GM18861 (cell line): ENCODE data around the gene CD79A.

ENCODE experiments used
- ATAC-seq: cut with Tn5 transposase; IDR thresholded peaks from one replicate; pipeline ENCODE4 v1.9.1; 2021; ENCODE audit not compliant: unreplicated experiment

Gene CD79A

GRCh38 chr19:41883463-41883820 is 6.4 kb downstream of the CD79A start:
- no peak for ATAC-seq

GRCh38 chr19:41883821-41884733 is 7.0 kb downstream of the CD79A start:
- peak; percentile 67 for ATAC-seq

DNA sequence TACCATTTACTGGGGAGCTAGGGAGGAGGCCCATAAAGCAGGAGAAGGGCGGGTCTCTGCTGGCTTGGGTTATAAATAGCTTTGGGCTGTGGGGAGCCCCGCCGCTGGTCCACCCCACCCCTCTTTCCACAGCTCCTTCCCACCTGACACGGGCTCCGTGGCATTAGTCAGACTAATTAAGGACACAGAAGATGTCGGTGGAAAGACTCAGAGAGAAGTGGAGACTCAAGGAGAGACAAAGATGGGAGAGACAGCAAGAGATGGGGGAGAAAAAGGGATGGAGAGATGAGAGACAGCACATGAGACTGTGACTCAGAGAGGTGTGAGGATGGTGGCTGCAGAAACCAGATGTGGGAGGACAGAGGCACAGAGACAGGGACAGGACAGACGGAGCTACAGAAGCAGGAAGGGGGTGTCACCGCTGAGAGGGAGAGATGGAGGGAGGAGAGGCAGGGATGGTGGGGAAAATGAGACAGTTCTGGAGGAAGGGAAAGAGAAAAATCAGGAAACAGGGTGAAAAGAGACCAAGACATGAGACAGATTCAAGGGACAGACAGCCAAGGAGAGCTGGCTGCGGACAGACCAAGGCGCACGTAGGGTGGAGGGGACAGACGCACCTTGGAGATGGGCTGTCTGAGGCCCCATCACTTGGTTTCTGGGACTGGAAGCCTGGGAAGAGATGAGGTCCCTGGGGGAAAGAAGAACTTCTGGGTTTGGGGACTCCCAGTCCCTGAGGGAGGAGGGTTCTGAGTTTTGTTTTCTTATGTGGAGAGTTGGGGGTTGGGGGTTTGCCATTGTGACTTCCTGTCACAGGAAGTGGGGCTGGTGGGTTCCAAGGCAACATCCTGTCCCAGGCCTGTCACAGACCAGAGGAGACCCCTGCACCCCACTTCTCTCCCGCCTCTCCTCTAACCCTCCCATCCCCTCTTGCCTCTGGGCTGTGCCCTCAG is 10.0 kb downstream of the CD79A start:
- ATAC-seq: no peak

DNA sequence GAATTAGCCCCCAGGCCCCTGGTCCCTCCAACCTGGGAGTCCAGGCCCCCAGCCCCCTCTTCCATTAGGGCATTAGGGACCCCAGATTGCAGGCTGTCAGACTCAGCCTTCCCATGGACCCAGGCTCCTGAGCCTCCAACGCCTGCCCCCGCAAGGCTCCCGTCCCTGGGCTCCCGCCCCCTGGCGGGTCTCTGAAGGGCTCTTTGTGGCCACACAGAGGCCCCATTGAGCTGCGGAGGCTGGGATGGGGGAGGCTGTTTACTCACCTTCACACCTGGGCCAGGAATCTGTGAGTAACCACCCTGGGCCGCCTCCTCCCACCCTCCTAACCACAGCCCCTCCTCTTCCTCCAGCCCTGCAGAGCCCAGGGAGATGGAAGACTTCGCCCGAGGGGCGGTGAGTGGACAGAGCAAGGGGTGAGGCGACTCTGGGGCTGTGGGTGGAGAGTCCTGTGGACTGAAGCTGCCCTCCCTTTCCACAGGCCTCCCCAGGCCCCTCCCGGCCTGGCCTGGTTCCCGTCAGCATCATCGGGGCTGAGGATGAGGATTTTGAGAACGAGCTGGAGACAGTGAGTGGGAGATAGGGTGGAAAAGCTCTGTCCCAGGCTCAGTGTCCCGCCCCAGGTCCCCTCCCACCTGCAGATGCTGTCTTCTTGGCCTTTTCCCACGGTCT is 10.8 kb downstream of the CD79A start:
- no peak for ATAC-seq

- no peak for ATAC-seq
Measured at GRCh38 chr19:41888926-41889325, 11.8 kb downstream of the CD79A start.

- no peak for ATAC-seq
Measured at GRCh38 chr19:41889896-41890295, 12.8 kb downstream of the CD79A start.

DNA sequence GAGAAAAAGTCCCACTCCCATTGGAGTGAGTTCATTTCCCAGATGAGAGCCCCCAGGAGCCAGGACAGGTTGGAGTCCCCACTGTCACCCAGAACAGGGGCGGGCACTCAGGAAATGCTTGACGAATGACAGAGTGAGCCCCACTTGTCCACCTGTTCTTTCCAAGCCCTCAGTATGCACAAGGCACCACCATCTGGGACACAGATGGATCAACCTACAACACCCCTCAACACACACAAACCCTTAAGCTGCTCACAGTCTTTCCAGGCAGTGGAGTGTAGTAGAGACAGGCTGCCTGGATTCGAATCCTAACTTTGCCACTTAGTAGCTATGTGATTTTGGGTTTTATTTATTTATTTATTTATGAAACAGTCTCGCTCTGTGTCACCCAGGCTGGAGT is 13.9 kb downstream of the CD79A start:
- no peak for ATAC-seq

DNA sequence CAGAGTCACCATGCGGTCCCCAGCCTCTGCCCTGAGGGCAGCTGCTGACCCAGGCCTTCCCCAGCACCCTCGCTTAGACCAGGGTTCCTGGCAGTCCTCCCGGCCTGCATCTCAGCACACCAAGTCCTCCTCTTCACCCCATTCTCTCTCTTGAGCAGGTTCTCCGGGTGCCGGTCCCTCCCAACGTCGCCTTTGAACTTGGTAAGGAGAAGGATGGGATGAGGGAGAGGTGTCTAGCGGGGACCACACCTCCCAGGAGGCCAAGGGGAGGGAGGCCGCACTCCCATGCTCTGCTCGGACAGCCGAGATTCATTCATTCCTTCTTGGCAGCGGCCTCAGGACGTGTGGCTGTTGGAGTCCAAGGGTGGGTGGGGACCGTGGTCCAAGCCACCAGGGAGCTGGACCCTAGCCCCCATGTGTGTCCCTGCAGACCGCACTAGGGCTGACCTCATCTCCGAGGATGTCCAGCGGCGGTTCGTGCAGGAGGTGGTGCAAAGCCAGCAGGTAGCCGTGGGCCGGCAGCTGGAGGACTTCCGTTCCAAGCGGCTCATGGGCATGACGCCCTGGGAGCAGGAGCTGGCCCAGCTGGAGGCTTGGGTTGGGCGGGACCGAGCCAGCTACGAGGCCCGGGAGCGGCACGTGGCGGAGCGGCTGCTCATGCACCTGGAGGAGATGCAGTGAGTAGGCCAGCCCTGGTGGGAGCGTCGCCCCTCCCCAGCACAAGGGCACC is 15.3 kb downstream of the CD79A start:
- ATAC-seq: no peak

GRCh38 chr19:41893899-41894298 is 16.8 kb downstream of the CD79A start:
- ATAC-seq: no peak

DNA sequence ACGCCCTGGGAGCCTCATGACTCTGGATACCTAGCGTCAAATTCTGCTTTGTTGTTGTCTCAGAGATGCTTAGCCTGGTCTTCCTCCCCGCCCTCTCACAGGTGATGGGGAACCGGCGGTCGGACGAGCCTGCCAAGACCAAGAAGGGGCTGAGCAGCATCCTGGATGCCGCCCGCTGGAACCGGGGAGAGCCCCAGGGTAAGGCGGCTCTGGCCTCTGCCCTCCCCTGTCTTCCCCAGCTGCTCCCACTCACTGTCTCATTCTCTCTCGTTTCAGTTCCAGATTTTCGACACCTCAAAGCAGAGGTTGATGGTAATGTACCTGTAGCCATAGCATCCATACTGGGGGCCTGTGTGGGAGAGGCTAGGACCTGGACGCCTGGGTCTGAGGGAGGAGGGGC is 17.3 kb downstream of the CD79A start:
- ATAC-seq: no peak

GRCh38 chr19:41895745-41896580 is 18.9 kb downstream of the CD79A start:
- ATAC-seq: no peak

GRCh38 chr19:41896581-41896942 is 19.5 kb downstream of the CD79A start:
- no peak for ATAC-seq

GRCh38 chr19:41897181-41897580 is 20.1 kb downstream of the CD79A start:
- no peak for ATAC-seq

- ATAC-seq: no peak
Measured at GRCh38 chr19:41897820-41898219, 20.7 kb downstream of the CD79A start.

DNA sequence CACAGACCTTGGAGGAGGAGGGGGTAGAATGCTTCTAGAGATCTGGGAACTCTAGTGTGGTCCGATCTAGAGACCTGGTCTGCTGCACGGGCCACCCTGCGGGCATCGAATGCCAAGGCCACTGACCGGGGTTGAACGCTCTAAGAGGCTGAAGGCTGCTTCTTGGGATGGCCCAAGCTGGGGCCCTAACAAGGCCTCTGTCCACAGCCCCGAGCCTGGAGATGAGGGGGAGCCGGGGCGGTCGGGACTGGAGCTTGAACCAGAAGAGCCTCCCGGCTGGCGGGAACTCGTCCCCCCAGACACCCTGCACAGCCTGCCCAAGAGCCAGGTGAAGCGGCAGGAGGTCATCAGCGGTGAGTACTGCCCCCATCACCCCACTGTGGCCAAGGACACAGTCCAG is 21.2 kb downstream of the CD79A start:
- ATAC-seq: no peak

DNA sequence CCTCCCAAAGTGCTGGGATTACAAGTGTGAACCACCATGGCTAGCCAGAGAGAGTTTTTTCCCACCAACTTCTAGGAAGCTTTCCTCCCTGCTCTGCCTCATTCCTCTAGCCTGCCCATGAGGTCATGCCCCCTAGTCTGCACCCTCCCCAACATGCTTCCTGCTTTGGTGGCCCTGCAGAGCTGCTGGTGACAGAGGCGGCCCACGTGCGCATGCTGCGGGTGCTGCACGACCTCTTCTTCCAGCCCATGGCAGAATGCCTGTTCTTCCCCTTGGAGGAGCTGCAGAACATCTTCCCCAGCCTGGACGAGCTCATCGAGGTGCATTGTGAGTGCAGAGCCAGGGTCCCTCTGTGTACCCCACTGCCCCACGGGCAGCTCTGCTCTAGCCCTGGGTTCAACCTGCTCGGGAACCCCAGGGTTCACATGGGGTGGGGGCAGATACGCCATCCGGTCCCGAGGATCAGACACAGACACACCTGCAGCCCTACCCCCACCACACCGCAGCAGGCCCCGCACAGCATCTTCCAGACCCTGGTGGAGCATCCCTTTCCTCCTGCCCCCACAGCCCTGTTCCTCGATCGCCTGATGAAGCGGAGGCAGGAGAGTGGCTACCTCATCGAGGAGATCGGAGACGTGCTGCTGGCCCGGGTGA is 24.8 kb downstream of the CD79A start:
- ATAC-seq: no peak

GRCh38 chr19:41902594-41902993 is 25.5 kb downstream of the CD79A start:
- no peak for ATAC-seq

DNA sequence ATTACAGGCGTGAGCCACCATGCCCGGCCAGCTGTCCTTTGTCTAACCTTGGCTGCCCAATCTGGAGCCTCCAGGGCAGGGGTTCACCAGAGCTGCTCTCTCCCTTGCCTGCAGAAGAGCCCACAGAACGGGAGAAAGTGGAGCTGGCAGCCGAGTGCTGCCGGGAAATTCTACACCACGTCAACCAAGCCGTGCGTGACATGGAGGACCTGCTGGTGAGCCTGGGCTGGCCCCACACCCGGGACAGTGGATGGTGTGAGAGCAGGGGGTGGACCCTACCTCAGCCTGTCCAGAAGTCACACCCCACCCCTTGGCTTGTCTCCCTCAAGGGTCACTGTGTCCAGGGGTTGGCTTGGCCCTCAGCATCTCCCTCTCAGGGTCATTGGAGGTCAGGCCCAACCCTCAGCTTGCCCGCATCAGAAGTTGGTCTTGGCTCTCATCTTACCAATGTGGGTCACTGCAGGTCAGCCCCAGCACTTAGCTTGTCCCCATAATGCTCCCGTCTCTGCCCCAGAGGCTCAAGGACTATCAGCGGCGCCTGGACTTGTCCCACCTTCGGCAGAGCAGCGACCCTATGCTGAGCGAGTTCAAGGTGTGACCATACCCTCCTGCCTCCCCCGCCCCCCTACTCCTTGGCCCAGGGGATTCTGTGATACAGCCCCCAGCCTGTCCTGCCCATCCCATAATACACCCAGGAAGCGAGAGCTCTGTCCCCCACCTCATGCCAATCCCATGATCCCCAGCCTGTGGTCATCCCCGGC is 26.3 kb downstream of the CD79A start:
- ATAC-seq: no peak
